Stomach smooth muscle (tissue), 2 donors: Measurements from ENCODE around the gene COL16A1.
A peak's percentile ranks its signal among the peaks of the same experiment; 100 is the strongest.

Experiments used
- H3K27ac ChIP-seq: one replicate; pipeline ENCODE4 v1.7.0; 2013; ENCODE audit warnings: mild to moderate bottlenecking, low read length, inconsistent platforms
- H3K27me3 ChIP-seq, 2 donors: one replicate each; pipeline ENCODE4 v1.7.0; 2013; ENCODE audit warnings: low read length in 2 of 2; ENCODE audit not compliant: insufficient read depth in 2 of 2, control insufficient read depth in 1 of 2
- H3K36me3 ChIP-seq, 2 donors: one replicate each; pipeline ENCODE4 v1.7.0; 2013; ENCODE audit warnings: low read length in 2 of 2; ENCODE audit not compliant: control insufficient read depth in 2 of 2, insufficient read depth in 2 of 2
- H3K4me1 ChIP-seq: one replicate; pipeline ENCODE4 v1.7.0; 2013; ENCODE audit warnings: low read length; ENCODE audit not compliant: control insufficient read depth, insufficient read depth
- H3K4me3 ChIP-seq, 2 donors: one replicate each; pipeline ENCODE4 v1.7.0; 2013; ENCODE audit warnings: low read length in 2 of 2
- H3K9ac ChIP-seq, 2 donors: one replicate each; pipeline ENCODE4 v1.7.0; 2013; ENCODE audit warnings: low read length in 2 of 2, mild to moderate bottlenecking in 1 of 2
- H3K9me3 ChIP-seq, 2 donors: one replicate each; pipeline ENCODE4 v1.7.0; 2013; ENCODE audit warnings: low read length in 2 of 2; ENCODE audit not compliant: control insufficient read depth in 2 of 2
- donor health status: healthy.
- donor health status: Pancreatic carcinoma.

Gene COL16A1

DNA sequence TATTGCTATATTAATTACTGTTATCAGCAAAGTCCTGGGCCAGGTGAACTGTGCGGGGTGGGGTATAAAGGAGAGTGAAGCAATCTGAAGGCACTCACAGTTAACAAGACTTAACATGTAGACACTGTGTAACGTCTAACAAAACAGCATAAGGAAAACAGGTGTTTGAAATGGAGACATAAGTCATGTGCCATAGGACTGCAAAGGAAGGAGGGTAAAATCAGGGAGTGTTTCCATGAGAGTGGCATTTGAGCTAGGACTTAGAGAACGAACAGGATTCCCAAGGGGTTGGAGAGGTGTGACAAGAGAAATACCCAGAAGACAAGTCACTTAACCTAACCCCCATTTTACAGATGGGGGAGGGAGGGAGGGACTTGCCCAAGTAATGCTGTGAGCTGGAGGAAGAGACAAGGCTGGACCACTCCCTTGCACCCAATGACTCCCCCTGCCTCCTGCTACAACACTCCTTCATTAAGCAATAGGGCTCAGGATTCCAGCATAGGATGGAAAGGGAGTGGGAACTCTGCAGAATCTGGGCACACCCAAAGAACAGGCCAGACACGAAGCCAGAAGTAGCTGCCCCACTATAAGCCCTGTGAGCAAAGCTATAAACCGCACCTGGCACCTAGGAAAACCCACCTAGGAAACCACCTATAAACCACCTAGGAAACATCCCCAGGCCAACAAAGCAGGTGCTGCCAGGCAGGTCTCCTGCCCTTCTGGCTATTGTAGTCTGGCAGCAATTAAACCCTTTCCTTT is 65.7 kb downstream of the COL16A1 start:
- Histone ChIP-seq H3K4me3 (no peak overlapping the region), H3K9ac (no peak overlapping the region), H3K27me3 (no peaks in the 10 kb centered on the region), H3K9me3 (no peaks in the 10 kb centered on the region), H3K36me3 (peaks cover 7 to 8% of the 10 kb centered on the region in 2 donors), H3K4me1 (peaks cover 25% of the 10 kb centered on the region), H3K27ac (no peak overlapping the region)

- H3K4me3 ChIP-seq: no peak overlapping the region
- H3K4me1 ChIP-seq: peaks cover 16% of the 10 kb centered on the region
- H3K36me3 ChIP-seq: peaks cover 49 to 57% of the 10 kb centered on the region in 2 donors
- H3K9me3 ChIP-seq: no peaks in the 10 kb centered on the region
- H3K9ac ChIP-seq: peak overlapping the region in 1 of 2 donors; percentile 36
- no peak overlapping the region for H3K27ac ChIP-seq
- H3K27me3 ChIP-seq: no peaks in the 10 kb centered on the region
Measured at GRCh38 chr1:31633117-31633516, 70.7 kb downstream of the COL16A1 start.

DNA sequence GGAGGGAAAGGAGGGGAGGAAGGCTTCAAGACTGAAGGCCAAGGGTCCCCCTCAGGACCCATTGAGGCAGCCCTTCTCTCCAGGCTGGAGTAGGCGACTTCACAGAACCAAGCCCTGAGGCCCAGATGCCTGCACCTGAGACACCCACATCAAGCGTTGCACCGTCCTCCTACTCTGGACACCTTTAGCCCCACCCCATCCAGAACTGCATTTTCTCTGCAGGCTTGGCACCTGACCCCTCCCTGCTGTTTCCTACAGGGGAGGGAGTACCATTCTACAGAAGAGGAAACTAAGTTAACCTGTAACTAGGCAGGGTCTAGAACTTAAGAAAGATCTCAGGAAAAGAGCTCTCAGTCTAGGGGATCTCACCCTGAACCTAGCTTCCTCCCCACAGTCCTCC is 71.2 kb downstream of the COL16A1 start:
- H3K4me3 ChIP-seq: no peak overlapping the region
- H3K9ac ChIP-seq: peak overlapping the region in 1 of 2 donors; percentile 36
- H3K36me3 ChIP-seq: peaks cover 49 to 60% of the 10 kb centered on the region in 2 donors
- H3K27me3 ChIP-seq: no peaks in the 10 kb centered on the region
- H3K27ac ChIP-seq: no peak overlapping the region
- H3K4me1 ChIP-seq: peaks cover 20% of the 10 kb centered on the region
- H3K9me3 ChIP-seq: no peaks in the 10 kb centered on the region

- Histone ChIP-seq H3K9me3 (no peaks in the 10 kb centered on the region), H3K4me1 (peaks cover 27% of the 10 kb centered on the region), H3K4me3 (no peak overlapping the region), H3K27me3 (no peaks in the 10 kb centered on the region), H3K36me3 (peaks cover 44 to 58% of the 10 kb centered on the region in 2 donors), H3K9ac (no peak overlapping the region), H3K27ac (peak overlapping the region; percentile 75)
Measured at GRCh38 chr1:31628931-31629556, 74.8 kb downstream of the COL16A1 start.

- H3K9ac ChIP-seq: peak overlapping the region in 1 of 2 donors; percentile 21
- no peak overlapping the region for H3K4me3 ChIP-seq
- peak overlapping the region; percentile 75 for H3K27ac ChIP-seq
- H3K9me3 ChIP-seq: no peaks in the 10 kb centered on the region
- H3K36me3 ChIP-seq: peaks cover 43 to 52% of the 10 kb centered on the region in 2 donors
- H3K4me1 ChIP-seq: peaks cover 27% of the 10 kb centered on the region
- no peaks in the 10 kb centered on the region for H3K27me3 ChIP-seq
Measured at GRCh38 chr1:31627930-31628559, 75.8 kb downstream of the COL16A1 start.

GRCh38 chr1:31627301-31627929 is 76.4 kb downstream of the COL16A1 start:
- Histone ChIP-seq H3K9me3 (no peaks in the 10 kb centered on the region), H3K27me3 (no peaks in the 10 kb centered on the region), H3K36me3 (peaks cover 36 to 45% of the 10 kb centered on the region in 2 donors), H3K4me3 (no peak overlapping the region), H3K27ac (peak overlapping the region; percentile 75), H3K4me1 (peaks cover 27% of the 10 kb centered on the region), H3K9ac (peak overlapping the region in 1 of 2 donors; percentile 21)

DNA sequence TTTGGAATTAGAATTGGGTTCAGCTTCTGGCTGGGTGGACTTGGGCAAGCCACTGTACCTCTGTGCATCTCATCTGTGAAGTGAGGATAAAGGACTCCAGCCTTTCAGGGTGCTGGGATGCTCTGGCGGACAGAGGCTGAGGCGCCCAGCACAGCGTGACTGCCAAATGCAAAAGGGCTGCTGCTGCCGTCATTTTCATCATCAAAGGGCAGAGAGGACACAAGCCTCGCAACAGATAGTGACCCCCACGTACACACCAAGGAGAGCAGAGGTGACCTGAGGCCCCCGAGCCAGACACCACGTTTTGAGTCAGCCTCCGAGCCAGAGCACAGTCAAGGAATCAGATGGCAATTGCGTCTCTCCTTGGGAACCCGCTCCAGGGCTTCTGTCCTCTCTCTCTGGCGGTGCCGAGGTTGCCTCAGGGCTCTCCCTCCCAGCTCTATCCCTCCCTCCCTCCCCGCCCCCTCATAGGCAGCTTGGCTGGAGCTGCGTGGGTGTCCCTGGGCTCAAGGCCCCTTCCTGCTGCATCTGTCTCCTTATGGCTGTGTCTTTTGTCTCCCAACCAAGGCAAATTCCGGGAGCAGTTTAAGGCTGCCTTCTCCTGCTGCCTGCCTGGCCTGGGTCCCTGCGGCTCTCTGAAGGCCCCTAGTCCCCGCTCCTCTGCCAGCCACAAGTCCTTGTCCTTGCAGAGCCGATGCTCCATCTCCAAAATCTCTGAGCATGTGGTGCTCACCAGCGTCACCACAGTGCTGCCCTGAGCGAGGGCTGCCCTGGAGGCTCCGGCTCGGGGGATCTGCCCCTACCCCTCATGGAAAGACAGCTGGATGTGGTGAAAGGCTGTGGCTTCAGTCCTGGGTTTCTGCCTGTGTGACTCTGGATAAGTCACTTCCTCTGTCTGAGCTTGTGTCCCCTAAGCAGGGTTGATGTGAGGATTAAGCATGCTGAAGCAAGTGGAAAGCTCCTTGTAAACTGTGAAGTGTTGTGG is 77.3 kb downstream of the COL16A1 start:
- Histone ChIP-seq H3K36me3 (peaks cover 28 to 36% of the 10 kb centered on the region in 2 donors), H3K27me3 (no peaks in the 10 kb centered on the region), H3K9ac (no peak overlapping the region), H3K4me3 (no peak overlapping the region), H3K27ac (peak overlapping the region; percentile 75), H3K9me3 (no peaks in the 10 kb centered on the region), H3K4me1 (peaks cover 27% of the 10 kb centered on the region)

DNA sequence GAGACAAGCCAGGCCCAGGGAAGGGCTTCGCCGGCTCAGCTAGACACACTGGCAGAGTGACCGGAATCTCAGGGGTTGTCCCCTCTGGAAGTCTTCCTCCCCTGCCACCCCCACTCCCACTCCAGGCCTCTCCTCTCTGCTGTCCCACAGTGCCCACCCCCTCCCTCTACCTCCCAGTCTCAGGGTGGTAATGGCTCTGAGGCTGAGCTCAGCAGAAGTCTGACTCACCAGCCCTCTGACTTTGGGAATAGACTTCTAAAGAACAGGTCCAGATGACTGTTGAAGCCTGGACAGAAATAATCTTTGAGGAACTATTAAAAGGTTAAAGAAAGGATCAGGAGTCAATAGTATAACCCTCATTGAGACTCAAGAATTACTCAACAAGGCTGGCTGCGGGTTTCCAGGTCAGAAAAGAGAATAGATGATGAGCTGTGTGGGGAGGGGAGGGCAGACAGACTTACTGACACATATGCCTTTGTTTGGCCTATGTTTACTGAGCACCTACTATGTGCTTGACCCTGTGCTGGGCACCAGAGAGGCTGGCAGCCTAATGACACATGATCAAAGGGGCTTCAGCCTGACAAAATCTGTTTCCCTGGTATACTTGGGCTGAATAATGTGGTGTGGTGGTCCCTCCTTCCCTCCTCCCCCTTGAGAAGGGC is 78.1 kb downstream of the COL16A1 start:
- Histone ChIP-seq H3K9me3 (no peaks in the 10 kb centered on the region), H3K27me3 (no peaks in the 10 kb centered on the region), H3K9ac (no peak overlapping the region), H3K27ac (no peak overlapping the region), H3K4me3 (no peak overlapping the region), H3K4me1 (peaks cover 29% of the 10 kb centered on the region), H3K36me3 (peaks cover 21 to 28% of the 10 kb centered on the region in 2 donors)

DNA sequence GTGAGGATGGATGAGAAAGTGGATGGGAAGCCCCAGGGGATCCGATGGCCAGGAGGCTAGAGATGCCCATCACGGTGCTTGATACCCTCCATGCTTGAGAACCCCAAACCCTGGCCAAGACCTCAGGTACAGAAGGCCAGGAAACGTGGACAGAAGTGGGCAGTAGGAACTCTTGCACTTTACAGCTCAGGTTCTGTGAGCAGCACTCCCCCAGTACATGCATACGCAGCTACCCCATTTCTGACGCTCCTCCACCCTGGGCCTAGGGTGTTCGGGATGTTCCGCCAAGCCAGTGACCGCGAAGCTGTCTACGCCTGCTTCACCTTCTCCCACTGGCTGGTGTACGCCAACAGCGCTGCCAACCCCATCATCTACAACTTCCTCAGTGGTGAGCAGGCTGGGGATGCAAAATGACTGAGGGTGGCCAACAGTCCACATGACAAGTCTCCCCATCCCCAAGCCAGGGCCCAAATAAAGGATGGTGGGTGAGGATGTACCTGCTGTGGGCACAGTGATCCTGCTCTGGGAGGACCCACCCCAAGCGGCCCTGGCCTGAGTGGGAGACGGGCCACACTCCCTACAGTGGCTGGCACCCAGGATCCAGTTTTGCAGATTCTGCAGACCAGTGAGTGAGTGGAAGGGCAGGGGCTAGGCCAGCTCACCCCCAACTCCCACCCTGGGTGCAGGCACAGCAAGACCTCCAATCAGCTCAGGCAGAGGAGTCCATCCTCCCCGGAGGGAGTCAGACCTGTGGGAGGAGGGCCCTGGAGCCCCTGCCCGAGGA is 78.9 kb downstream of the COL16A1 start:
- no peak overlapping the region for H3K27ac ChIP-seq

More for the DNA sequence above, 78.9 kb downstream of the COL16A1 start:
- H3K9ac ChIP-seq: no peak overlapping the region
- no peaks in the 10 kb centered on the region for H3K27me3 ChIP-seq
- peaks cover 29% of the 10 kb centered on the region for H3K4me1 ChIP-seq
- no peak overlapping the region for H3K4me3 ChIP-seq
- H3K9me3 ChIP-seq: no peaks in the 10 kb centered on the region
- peaks cover 13 to 20% of the 10 kb centered on the region in 2 donors for H3K36me3 ChIP-seq
